Neuron (in vitro differentiated cells): ENCODE results near the gene ATP2C1.

Experiments
- H2AFZ ChIP-seq: one replicate; pipeline ENCODE4 v1.6.1; 2013; ENCODE audit warnings: low read depth, mild to moderate bottlenecking, inconsistent platforms, low read length, moderate library complexity
- H3K27me3 ChIP-seq: one replicate; pipeline ENCODE4 v1.6.1; 2013; ENCODE audit warnings: low read length; ENCODE audit not compliant: insufficient read depth
- H3K36me3 ChIP-seq: one replicate; pipeline ENCODE4 v1.6.1; 2013; ENCODE audit warnings: low read length; ENCODE audit not compliant: insufficient read depth
- H3K4me1 ChIP-seq: one replicate; pipeline ENCODE4 v1.6.1; 2013; ENCODE audit warnings: low read length; ENCODE audit not compliant: insufficient read depth
- H3K4me3 ChIP-seq: 2 replicates; pipeline ENCODE4 v1.5.1; 2013; ENCODE audit warnings: mild to moderate bottlenecking, low read length, moderate library complexity
- H3K9me3 ChIP-seq: one replicate; pipeline ENCODE4 v1.6.1; 2013; ENCODE audit warnings: low read length

The ATP2C1 gene

GRCh38 chr3:131053043-131053859 lies 159.4 kb downstream of the ATP2C1 start:
- Histone ChIP-seq H3K9me3 (no peaks in the 10 kb centered on the region), H3K4me3 (no peak overlapping the region), H2AFZ (no peak overlapping the region), H3K4me1 (peaks cover 11% of the 10 kb centered on the region), H3K36me3 (no peaks in the 10 kb centered on the region), H3K27me3 (no peaks in the 10 kb centered on the region)
